C4-2B (cell line): ENCODE results near the gene C2CD2.

Experiments used
- CTCF ChIP-seq: fragments of 450-650 bp; conservative IDR thresholded peaks from 2 replicates; pipeline ENCODE4 v1.5.1; 2017; ENCODE audit warnings: mild to moderate bottlenecking
- ZFX ChIP-seq: fragments of 450-650 bp; IDR thresholded peaks from 2 replicates; pipeline ENCODE4 v1.6.1; 2017

- no peak for TF ChIP-seq CTCF
- no peak for TF ChIP-seq ZFX
Measured at GRCh38 chr21:41897047-41897669, 56.7 kb downstream of the C2CD2 start.
